ENCODE measurements around the gene SFT2D1. TPM values are rescaled to one million over a fixed set of nuclear protein-coding genes. Genes with fewer than 3 reads are reported as not detected.

The SFT2D1 gene
- polyA plus RNA-seq, 4 donors, result 51.8 to 79.2 (median 69.3) TPM

DNA sequence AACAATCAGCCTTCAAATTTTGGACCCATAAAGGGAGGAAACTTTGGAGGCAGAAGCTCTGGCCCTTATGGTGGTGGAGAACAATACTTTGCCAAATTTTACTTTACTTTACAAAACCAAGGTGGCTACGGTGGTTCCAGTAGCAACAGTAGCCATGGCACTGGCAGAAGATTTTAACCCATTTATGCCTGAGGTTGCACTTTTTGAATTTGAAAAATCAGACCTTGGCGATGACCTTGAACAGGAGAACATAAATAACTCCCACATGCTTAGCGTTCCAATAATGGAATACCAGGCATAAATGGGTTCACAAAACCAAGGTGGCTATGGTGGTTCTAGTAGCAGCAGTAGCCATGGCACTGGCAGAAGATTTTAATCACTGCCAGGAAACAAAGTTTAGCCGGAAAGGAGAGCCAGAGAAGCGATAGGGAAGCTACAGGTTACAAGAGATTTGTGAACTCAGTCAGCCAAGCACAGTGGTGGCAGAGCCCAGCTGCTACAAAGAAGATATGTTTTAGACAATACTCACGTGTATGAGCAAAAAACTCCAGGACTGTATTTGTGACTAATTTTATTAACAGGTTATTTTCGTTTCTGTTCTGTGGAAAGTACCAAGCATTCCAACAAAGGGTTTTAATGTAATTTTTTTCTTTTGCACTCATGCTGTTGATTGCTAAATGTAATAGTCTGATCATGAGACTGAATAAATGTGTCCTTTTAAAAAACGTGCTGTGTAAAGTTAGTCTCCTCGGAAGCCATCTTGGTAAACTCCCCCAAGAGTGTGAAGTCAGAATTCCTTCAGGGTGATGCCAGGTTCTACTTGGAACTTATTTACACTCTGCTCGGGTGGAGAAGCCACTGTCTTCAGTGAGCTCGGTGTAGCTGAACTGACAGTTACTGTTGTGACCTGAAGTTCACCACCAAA lies 6.7 kb downstream of the SFT2D1 start:
- no peak for DNase-seq (ENCODE audit: low read depth in 4 of 4, low spot score in 3 of 4)

- DNase-seq (ENCODE audit: low read depth in 4 of 4, low spot score in 3 of 4), result no peak
Observed at GRCh38 chr6:166334878-166335277, 7.5 kb downstream of the SFT2D1 start.

DNA sequence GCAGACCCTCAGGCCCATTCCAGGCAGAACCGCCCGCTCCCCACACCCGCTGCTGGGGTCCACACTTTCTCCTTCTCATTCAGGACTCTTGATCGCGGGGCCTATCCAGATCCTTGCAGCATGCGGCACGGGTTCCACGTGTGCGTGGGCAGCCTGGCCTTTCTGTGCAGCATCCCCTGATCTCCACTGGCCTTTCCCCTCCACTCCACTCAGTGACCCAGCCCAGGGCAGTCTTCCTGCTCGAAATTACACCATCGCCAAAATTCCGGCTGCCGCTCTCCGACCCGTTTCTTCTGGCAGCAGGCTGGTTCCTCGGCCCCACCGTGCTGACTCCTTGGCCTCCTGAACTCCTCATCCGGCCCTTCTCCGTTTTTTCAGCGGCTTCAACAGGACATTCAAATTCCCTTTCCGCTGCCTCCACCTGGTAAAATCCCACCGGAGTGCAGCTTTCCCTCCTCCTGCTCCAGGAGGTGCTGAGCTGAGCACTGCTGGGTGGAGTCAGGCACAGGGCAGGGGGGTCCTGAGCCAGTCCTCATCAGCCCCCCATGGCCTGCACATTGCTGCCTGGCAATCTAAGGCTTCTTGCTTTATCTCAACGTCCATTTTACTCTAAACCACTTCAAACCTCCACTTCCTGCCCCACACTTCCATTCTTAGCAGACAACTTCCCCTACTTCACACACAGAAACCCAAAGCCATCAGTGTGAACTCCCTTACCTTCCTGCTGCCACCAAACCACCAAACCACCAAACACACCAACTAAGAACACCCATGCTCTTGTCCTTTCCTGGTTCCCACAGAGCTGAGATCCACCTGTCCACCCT lies 9.0 kb downstream of the SFT2D1 start:
- DNase-seq (ENCODE audit: low read depth in 4 of 4, low spot score in 3 of 4), result no peak

DNA sequence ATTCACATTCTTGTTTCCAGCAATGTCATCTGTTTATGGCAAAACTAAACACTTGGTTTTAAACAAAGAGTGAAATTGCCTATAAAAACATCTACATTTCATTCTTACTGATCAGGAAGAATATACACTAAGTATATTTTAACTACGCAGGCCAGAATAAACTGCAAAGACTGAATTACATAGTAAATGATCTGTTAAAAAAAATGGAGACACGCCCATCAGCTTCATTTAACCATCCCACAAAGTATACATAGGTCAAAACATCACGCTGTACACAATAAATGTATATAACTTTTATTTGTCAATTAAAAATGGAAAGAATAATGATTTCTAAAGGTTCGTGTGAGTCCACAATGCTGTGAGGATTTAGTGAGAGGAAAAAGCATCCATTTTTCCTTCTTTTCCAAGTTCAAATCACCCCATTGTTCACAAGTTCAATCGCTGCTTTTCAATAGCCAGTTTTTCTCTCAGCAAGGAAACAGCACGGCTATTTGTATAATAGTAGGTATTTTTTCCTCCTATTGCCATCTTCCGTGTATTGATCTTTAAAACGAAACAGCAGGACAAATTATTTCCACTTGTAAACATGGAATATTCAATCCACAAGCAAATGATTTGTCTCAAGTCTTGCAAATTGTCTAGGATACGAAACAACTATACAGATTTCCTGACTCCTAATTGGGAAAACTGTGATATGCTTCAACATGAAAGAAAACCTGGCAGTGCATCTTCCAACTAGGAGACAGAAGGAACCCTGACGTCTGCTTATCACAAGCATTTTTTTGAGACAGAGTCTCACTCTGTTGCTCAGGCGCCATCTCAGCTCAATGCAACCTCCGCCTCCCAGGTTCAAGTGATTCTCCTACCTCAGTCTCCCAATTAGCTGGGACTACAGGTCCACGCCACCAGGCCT lies 10.6 kb downstream of the SFT2D1 start:
- no peak for DNase-seq (ENCODE audit: low read depth in 4 of 4, low spot score in 3 of 4)

DNA sequence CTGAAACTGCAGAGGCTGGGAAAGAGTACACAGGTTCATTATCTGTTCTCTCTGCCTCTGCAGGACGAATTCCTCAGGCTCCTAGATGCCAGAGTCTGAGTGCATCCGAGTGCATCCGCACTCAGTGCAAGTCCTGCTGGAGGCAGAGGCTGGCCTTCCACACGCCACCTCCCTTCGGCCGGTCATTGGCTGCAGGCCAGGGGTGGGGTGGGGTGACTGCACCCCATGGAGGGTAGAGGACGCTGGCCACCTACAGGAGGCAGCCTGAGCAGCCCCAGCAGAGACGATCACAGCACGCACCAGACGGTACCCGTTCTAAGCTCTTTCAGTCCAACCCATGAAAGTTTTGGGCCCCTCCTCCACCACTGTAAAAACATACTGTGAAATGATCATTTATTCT lies 11.7 kb downstream of the SFT2D1 start:
- no peak for DNase-seq (ENCODE audit: low read depth in 4 of 4, low spot score in 3 of 4)

GRCh38 chr6:166325383-166326042 lies 16.8 kb downstream of the SFT2D1 start:
- DNase-seq (ENCODE audit: low read depth in 4 of 4, low spot score in 3 of 4), result no peak

- no peak for DNase-seq (ENCODE audit: low read depth in 4 of 4, low spot score in 3 of 4)
Observed at GRCh38 chr6:166323395-166323794, 18.9 kb downstream of the SFT2D1 start.

GRCh38 chr6:166318649-166319600 lies 23.4 kb downstream of the SFT2D1 start:
- no peak for DNase-seq (ENCODE audit: low read depth in 4 of 4, low spot score in 3 of 4)

DNA sequence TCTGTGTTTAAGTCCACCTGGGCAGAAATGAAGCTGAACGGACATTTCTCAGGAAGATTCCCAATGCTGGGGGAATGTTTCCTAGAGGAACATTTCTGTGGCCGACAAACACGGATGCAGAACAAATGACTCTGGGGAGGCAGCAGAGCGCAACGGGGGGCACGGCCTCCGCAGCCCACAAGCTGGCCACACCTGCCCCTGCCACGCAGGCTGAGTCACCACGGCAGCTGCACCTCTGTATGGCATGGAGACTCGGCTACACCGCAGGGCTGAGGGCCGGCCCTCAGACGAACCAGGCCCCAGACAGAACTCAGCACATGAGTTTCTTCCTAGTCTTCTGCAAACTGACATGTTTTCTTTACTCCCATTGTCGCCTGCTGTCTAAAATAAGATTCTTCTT lies 24.1 kb downstream of the SFT2D1 start:
- no peak for DNase-seq (ENCODE audit: low read depth in 4 of 4, low spot score in 3 of 4)

DNA sequence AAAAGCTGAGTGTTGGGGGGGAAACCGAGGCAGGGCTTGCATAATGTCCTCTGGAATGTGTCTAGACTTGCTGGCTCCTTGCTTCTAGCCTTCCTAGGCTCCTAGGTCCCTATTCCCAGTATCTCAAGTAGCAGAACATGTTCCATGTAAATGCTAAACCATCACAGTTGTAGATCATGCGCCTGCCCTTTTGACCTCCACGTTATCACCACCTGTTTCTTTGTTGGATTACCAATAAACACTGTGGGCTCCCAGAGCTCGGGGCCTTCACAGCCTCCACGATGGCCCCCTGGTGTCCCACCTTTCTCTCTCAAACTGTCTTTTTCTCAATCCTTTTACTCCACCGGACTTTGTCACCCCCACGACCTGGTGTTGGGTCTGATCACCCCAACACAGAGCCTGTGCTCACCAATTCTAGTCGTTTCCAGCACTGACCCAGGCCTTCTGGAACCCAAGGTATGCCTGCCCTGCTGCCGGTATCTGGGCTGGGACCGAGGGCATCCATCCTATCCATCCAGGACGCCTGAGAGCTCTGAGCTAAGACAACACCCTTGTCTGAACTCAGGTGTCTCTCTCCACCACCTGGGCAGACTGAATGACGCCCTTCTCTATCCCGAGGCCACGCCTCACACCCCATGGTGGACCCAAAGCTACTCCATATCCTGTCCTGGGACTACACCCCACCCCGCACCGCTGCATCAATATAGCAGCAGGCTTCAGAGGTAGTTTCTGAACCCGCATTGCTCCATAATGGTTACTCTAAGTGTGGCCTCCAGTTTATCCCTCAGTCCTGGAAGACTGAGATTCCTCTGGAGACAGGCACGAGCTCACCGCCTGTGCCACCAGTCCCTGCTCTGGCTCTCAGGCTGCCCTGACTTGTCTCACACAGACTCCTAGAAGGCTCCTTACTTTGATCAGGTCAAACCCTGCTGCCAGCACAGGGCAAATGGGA lies 24.8 kb downstream of the SFT2D1 start:
- no peak for DNase-seq (ENCODE audit: low read depth in 4 of 4, low spot score in 3 of 4)

GRCh38 chr6:166315436-166315835 lies 26.9 kb downstream of the SFT2D1 start:
- no peak for DNase-seq (ENCODE audit: low read depth in 4 of 4, low spot score in 3 of 4)

DNA sequence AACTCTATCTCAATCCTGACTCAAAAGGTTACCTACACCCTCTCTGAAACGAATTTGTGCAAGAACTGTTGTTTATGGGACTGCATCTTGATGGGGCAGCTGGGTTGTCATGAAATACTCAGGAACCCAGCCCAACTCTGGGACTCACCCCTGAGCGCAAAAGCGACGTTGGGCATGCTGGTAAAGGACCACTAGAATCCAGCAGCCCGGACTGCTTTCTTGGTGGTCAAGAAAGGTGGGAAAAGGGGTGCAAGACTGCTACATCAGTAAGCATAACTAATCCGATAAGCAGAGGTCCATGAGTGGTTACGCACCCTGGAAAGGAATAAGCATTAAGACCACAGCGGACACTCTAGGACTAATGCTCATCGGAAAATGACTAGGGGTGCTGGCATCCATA lies 27.9 kb downstream of the SFT2D1 start:
- no peak for DNase-seq (ENCODE audit: low read depth in 4 of 4, low spot score in 3 of 4)

DNA sequence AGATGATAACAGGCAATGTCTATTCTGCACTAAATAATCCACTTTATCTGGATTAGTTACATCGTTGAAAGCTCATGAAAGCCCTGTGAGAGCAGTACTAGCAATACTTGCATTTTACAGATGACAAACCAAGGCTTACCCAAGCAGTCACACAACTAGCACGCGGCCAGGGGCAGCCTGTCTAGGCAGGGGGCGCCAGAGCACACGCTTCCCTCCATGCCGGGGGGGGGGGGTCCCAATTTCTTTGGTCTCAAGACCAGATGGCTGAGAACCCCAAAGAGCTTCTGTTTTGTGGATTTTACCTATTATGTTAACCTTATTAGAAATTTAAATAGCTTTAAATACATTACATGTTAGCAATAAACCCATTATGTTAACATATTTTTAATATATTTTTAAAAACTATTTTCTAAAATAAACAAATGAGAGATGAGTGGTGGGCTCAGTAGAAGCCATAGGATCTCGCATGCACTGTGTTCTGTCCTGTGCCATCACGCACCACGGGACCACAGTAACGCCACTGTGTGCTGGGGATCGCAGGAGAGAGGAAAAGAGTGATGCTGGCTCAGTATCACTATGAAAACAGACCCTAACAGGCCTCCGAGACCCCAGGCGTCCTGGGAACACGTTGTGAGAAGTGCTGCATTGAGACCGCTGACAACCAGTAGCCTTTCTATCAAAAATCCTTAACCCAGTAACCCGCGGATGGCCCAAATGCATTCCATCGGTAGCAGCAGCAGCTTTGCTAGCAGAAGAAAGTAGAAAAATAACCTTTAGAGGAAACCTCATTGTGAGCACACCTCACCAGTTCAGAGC lies 28.9 kb downstream of the SFT2D1 start:
- no peak for DNase-seq (ENCODE audit: low read depth in 4 of 4, low spot score in 3 of 4)

DNA sequence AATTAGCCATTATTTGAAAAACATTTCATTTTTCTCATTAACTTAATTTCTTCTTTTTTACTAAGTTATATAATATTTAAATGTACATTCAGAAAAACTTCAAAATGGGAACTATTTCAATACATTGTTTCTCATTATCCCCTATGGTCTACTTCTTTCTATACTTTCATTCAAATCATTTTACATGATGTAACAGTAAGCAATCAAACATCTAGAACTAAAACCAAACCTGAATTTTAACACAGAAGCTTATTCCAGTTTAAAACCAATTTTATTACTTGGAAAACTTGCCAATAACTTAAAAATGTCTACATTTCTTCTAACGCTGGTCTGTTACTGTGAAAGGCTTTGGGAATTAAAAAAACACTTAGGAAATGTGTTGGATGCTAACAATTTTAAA lies 29.5 kb downstream of the SFT2D1 start:
- no peak for DNase-seq (ENCODE audit: low read depth in 4 of 4, low spot score in 3 of 4)

- DNase-seq (ENCODE audit: low read depth in 4 of 4, low spot score in 3 of 4), result no peak
Observed at GRCh38 chr6:166310634-166311033, 31.7 kb downstream of the SFT2D1 start.

DNA sequence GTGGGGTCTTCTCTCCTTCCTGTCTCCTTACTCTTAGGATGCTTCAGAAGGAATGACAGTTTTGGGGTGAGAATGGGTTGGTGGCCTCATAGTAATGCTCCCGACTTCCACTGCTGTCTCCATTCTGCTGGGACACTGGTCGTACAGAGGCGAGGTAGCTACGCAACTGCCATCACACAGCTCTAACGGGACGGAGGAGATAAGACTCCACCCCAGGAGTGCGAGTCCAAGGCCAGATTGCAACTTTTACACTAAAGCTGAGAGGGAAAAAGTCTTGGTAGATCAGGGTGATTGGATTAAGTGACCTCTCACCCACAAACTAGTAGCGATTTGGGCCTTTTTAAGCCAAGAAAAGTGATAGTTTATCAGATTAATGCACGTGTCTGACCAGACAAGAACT lies 32.4 kb downstream of the SFT2D1 start:
- DNase-seq (ENCODE audit: low read depth in 4 of 4, low spot score in 3 of 4), result no peak
